Measurements from ENCODE around the gene PLCL2. TPM values are rescaled to one million over a fixed set of nuclear protein-coding genes. Genes with fewer than 3 reads are reported as not detected.

PLCL2 gene
- total and polyA plus RNA-seq, 2 experiments from 2014 or later, result 1.6 to 9.7 TPM

DNA sequence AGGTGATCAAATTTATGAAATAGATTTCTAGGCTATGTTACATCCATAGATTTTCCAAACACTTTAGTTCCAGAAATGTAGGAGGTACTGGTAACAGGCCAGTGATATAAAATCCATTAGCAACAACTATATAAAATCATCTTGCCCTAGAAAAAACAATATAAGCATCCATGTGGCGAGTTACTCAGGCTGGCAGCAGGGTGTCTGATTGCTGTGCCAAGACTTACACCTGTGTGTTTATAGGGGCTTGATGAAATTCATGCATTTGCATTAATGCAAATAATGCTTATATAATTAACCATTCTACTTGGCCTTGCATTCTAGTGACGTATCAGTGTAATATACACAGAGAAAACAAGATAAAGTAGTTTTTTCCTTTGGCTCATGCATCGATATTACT is 153.4 kb downstream of the PLCL2 start:
- no peak overlapping the region for H3K4me2 ChIP-seq
- H3K4me1 Mint-ChIP-seq, result peaks cover 5% of the 10 kb centered on the region; the same call in 2 of the 3 replicates
- no peaks in the 10 kb centered on the region for H3F3A ChIP-seq (replicated peaks; ENCODE audit: low read depth)
- H2AFZ ChIP-seq, result no peak overlapping the region
- no peaks in the 10 kb centered on the region for H3K36me3 Mint-ChIP-seq (ENCODE audit: low read depth)
- ATAC-seq, result no peak
- H3K36me3 ChIP-seq (ENCODE audit: insufficient read depth), result no peaks in the 10 kb centered on the region
- no peaks in the 10 kb centered on the region for H3K9me2 ChIP-seq (ENCODE audit: insufficient read depth)
- no peaks in the 10 kb centered on the region for H3K79me2 ChIP-seq (replicated peaks; ENCODE audit: insufficient read depth)
- H3K4me3 Mint-ChIP-seq, result no peak overlapping the region
- peaks cover 1% of the 10 kb centered on the region for H3K27me3 Mint-ChIP-seq (ENCODE audit: insufficient read depth, low read depth, poor library complexity)
- no peaks in the 10 kb centered on the region for H3K4me1 ChIP-seq (ENCODE audit: insufficient read depth)
- no peaks in the 10 kb centered on the region for H3K9me3 Mint-ChIP-seq
- H3K27me3 ChIP-seq (ENCODE audit: insufficient read depth), result no peaks in the 10 kb centered on the region
- no peak overlapping the region for H3K27ac Mint-ChIP-seq
- TF ChIP-seq STAT1 (IDR thresholded peaks at IDR 0.05; ENCODE audit: unreplicated experiment), result no peak
- TF ChIP-seq EZH2 (IDR thresholded peaks at IDR 0.05; ENCODE audit: low read depth, unreplicated experiment), result no peak
- no peak for TF ChIP-seq ZNF114 (CRISPR knock-in tag; IDR thresholded peaks at IDR 0.05)
- no peak for TF ChIP-seq POLR2AphosphoS5 (IDR thresholded peaks at IDR 0.05; ENCODE audit: low read depth)
- TF ChIP-seq CREB1 (CRISPR knock-in tag; IDR thresholded peaks at IDR 0.05; ENCODE audit: low read depth), result no peak
- no peak for TF ChIP-seq ZNF331 (CRISPR knock-in tag; IDR thresholded peaks at IDR 0.05; ENCODE audit: low read depth)
- no peak for TF ChIP-seq JUNB (IDR thresholded peaks at IDR 0.05; ENCODE audit: unreplicated experiment)
- TF ChIP-seq NANOG (IDR thresholded peaks at IDR 0.05; ENCODE audit: borderline replicate concordance), result no peak
- TF ChIP-seq EZH2phosphoT487 (IDR thresholded peaks at IDR 0.05; ENCODE audit: unreplicated experiment), result no peak
- TF ChIP-seq, protein P1, sequence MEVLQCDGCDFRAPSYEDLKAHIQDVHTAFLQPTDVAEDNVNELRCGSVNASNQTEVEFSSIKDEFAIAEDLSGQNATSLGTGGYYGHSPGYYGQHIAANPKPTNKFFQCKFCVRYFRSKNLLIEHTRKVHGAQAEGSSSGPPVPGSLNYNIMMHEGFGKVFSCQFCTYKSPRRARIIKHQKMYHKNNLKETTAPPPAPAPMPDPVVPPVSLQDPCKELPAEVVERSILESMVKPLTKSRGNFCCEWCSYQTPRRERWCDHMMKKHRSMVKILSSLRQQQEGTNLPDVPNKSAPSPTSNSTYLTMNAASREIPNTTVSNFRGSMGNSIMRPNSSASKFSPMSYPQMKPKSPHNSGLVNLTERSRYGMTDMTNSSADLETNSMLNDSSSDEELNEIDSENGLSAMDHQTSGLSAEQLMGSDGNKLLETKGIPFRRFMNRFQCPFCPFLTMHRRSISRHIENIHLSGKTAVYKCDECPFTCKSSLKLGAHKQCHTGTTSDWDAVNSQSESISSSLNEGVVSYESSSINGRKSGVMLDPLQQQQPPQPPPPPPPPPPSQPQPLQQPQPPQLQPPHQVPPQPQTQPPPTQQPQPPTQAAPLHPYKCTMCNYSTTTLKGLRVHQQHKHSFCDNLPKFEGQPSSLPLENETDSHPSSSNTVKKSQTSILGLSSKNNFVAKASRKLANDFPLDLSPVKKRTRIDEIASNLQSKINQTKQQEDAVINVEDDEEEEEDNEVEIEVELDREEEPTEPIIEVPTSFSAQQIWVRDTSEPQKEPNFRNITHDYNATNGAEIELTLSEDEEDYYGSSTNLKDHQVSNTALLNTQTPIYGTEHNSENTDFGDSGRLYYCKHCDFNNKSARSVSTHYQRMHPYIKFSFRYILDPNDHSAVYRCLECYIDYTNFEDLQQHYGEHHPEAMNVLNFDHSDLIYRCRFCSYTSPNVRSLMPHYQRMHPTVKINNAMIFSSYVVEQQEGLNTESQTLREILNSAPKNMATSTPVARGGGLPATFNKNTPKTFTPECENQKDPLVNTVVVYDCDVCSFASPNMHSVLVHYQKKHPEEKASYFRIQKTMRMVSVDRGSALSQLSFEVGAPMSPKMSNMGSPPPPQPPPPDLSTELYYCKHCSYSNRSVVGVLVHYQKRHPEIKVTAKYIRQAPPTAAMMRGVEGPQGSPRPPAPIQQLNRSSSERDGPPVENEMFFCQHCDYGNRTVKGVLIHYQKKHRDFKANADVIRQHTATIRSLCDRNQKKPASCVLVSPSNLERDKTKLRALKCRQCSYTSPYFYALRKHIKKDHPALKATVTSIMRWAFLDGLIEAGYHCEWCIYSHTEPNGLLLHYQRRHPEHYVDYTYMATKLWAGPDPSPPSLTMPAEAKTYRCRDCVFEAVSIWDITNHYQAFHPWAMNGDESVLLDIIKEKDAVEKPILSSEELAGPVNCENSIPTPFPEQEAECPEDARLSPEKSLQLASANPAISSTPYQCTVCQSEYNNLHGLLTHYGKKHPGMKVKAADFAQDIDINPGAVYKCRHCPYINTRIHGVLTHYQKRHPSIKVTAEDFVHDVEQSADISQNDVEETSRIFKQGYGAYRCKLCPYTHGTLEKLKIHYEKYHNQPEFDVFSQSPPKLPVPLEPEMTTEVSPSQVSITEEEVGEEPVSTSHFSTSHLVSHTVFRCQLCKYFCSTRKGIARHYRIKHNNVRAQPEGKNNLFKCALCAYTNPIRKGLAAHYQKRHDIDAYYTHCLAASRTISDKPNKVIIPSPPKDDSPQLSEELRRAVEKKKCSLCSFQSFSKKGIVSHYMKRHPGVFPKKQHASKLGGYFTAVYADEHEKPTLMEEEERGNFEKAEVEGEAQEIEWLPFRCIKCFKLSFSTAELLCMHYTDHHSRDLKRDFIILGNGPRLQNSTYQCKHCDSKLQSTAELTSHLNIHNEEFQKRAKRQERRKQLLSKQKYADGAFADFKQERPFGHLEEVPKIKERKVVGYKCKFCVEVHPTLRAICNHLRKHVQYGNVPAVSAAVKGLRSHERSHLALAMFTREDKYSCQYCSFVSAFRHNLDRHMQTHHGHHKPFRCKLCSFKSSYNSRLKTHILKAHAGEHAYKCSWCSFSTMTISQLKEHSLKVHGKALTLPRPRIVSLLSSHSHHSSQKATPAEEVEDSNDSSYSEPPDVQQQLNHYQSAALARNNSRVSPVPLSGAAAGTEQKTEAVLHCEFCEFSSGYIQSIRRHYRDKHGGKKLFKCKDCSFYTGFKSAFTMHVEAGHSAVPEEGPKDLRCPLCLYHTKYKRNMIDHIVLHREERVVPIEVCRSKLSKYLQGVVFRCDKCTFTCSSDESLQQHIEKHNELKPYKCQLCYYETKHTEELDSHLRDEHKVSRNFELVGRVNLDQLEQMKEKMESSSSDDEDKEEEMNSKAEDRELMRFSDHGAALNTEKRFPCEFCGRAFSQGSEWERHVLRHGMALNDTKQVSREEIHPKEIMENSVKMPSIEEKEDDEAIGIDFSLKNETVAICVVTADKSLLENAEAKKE (CRISPR knock-in tag; IDR thresholded peaks at IDR 0.05), result no peak
- TF ChIP-seq, protein P2, sequence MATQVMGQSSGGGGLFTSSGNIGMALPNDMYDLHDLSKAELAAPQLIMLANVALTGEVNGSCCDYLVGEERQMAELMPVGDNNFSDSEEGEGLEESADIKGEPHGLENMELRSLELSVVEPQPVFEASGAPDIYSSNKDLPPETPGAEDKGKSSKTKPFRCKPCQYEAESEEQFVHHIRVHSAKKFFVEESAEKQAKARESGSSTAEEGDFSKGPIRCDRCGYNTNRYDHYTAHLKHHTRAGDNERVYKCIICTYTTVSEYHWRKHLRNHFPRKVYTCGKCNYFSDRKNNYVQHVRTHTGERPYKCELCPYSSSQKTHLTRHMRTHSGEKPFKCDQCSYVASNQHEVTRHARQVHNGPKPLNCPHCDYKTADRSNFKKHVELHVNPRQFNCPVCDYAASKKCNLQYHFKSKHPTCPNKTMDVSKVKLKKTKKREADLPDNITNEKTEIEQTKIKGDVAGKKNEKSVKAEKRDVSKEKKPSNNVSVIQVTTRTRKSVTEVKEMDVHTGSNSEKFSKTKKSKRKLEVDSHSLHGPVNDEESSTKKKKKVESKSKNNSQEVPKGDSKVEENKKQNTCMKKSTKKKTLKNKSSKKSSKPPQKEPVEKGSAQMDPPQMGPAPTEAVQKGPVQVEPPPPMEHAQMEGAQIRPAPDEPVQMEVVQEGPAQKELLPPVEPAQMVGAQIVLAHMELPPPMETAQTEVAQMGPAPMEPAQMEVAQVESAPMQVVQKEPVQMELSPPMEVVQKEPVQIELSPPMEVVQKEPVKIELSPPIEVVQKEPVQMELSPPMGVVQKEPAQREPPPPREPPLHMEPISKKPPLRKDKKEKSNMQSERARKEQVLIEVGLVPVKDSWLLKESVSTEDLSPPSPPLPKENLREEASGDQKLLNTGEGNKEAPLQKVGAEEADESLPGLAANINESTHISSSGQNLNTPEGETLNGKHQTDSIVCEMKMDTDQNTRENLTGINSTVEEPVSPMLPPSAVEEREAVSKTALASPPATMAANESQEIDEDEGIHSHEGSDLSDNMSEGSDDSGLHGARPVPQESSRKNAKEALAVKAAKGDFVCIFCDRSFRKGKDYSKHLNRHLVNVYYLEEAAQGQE (IDR thresholded peaks at IDR 0.05; ENCODE audit: unreplicated experiment), result no peak
- TF ChIP-seq, protein P3, sequence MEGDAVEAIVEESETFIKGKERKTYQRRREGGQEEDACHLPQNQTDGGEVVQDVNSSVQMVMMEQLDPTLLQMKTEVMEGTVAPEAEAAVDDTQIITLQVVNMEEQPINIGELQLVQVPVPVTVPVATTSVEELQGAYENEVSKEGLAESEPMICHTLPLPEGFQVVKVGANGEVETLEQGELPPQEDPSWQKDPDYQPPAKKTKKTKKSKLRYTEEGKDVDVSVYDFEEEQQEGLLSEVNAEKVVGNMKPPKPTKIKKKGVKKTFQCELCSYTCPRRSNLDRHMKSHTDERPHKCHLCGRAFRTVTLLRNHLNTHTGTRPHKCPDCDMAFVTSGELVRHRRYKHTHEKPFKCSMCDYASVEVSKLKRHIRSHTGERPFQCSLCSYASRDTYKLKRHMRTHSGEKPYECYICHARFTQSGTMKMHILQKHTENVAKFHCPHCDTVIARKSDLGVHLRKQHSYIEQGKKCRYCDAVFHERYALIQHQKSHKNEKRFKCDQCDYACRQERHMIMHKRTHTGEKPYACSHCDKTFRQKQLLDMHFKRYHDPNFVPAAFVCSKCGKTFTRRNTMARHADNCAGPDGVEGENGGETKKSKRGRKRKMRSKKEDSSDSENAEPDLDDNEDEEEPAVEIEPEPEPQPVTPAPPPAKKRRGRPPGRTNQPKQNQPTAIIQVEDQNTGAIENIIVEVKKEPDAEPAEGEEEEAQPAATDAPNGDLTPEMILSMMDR (conservative IDR thresholded peaks at IDR 0.05; ENCODE audit: low read depth in 2 of 2), result no peak
- TF ChIP-seq, protein P4, sequence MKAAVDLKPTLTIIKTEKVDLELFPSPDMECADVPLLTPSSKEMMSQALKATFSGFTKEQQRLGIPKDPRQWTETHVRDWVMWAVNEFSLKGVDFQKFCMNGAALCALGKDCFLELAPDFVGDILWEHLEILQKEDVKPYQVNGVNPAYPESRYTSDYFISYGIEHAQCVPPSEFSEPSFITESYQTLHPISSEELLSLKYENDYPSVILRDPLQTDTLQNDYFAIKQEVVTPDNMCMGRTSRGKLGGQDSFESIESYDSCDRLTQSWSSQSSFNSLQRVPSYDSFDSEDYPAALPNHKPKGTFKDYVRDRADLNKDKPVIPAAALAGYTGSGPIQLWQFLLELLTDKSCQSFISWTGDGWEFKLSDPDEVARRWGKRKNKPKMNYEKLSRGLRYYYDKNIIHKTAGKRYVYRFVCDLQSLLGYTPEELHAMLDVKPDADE (IDR thresholded peaks at IDR 0.05), result no peak
- no peak overlapping the region for H3K27ac ChIP-seq (ENCODE audit: low read depth)
- H4K20me1 ChIP-seq (replicated peaks; ENCODE audit: insufficient read depth), result no peaks in the 10 kb centered on the region
- no peak for DNase-seq (ENCODE audit: low spot score)
- no peak overlapping the region for H3K4me3 ChIP-seq

All from GM23338 (cell line).